ENCODE results near the gene ACTL9. TPM values are rescaled to one million over a fixed set of nuclear protein-coding genes. Genes with fewer than 3 reads are reported as not detected.

ACTL9 gene
- total and polyA plus RNA-seq, 2 donors (not counting 3 experiments of a cell fraction or from before 2014, with no cell fraction given), result not detected

DNA sequence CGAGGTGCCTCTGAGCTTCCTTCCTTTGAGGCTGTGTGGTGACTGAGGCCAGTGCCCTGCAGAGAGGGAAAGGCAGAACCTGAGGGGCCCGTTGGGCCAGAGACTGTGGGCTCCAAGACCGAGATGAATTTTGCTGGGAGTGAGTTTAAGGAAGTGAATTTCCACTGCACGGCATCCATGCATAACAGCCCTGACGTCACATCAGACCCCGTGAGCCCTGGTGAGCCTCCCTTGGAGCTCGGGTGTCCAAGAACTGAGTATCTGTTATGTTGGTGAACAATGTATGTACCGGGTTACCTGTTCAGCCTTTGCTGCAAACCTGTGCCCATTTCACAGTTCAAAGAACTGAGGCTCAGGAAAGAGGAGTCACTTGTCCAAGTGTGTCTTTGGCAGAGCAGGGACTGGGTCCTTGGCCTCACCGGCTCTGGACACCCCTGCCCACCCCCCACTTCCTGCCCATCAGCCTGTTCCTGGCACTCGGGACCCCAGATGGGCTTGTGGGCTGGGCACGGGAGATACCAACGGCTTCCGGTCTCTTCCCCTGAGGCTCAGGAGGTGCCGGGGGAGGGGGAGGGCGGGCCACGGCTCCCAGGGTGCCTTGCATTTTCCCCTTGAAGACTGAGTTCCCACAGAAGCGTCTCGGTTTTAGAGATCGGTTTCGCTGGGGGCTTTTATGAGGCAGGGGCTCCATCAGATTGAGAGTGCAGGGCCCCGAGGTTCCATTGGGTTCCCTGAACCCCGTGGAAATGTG, 34.5 kb downstream of the ACTL9 start:
- no peaks in the 10 kb centered on the region for H3K79me2 ChIP-seq (ENCODE audit: control insufficient read depth, insufficient read depth, low read length)
- CTCF ChIA-PET, result no interaction called here
- H3K4me1 ChIP-seq (ENCODE audit: control insufficient read depth, extremely low read depth, insufficient read depth, low read length), result no peaks in the 10 kb centered on the region
- no peaks in the 10 kb centered on the region for H4K20me1 ChIP-seq (replicated peaks; ENCODE audit: control insufficient read depth, extremely low read depth, insufficient read depth, low read length)
- dilution Hi-C loops (cut with MboI; ENCODE audit: extremely low pct_ligation_motif_present, low sequenced_read_pairs) (no loop called here), intact Hi-C loops (cut with micrococcal nuclease) (no loop called here)
- no peak for FAIRE-seq
- BruUV-seq (replicated peaks), result no TSS peak
- no peaks in the 10 kb centered on the region for H3K9me3 ChIP-seq (replicated peaks; ENCODE audit: control insufficient read depth, insufficient read depth, low read length)
- DNase-seq (ENCODE audit: low read depth, low spot score), result no peak
- no peaks in the 10 kb centered on the region for H3K36me3 ChIP-seq (ENCODE audit: control insufficient read depth in 2 of 2, extremely low read depth in 1 of 2, insufficient read depth in 2 of 2, low read length in 2 of 2)
- no peak overlapping the region for H3K9ac ChIP-seq (replicated peaks; ENCODE audit: extremely low read depth, insufficient read depth, low read length)
- H3K27me3 ChIP-seq (ENCODE audit: control insufficient read depth in 2 of 2, insufficient read depth in 2 of 2, low read length in 2 of 2), result no peaks in the 10 kb centered on the region
- no peak for TF ChIP-seq POLR2AphosphoS5 (IDR thresholded peaks at IDR 0.05; ENCODE audit: insufficient read depth, low read depth, low read length)
- no peak for TF ChIP-seq POLR2A (IDR thresholded peaks at IDR 0.05; ENCODE audit: low read depth, low read length)
- no peak for TF ChIP-seq FOS (IDR thresholded peaks at IDR 0.05; ENCODE audit: borderline replicate concordance, insufficient read depth, low read length)
- TF ChIP-seq GATA2 (IDR thresholded peaks at IDR 0.05; ENCODE audit: insufficient read depth, insufficient read length, low read depth, low read length), result no peak
- TF ChIP-seq MYC (IDR thresholded peaks at IDR 0.05; ENCODE audit: low read depth, low read length), result no peak
- TF ChIP-seq, protein P1, sequence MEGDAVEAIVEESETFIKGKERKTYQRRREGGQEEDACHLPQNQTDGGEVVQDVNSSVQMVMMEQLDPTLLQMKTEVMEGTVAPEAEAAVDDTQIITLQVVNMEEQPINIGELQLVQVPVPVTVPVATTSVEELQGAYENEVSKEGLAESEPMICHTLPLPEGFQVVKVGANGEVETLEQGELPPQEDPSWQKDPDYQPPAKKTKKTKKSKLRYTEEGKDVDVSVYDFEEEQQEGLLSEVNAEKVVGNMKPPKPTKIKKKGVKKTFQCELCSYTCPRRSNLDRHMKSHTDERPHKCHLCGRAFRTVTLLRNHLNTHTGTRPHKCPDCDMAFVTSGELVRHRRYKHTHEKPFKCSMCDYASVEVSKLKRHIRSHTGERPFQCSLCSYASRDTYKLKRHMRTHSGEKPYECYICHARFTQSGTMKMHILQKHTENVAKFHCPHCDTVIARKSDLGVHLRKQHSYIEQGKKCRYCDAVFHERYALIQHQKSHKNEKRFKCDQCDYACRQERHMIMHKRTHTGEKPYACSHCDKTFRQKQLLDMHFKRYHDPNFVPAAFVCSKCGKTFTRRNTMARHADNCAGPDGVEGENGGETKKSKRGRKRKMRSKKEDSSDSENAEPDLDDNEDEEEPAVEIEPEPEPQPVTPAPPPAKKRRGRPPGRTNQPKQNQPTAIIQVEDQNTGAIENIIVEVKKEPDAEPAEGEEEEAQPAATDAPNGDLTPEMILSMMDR (IDR thresholded peaks at IDR 0.05; ENCODE audit: extremely low read depth in 1 of 2, insufficient read depth in 1 of 2, low read depth in 1 of 2, low read length in 2 of 2), result no peak
- TF ChIP-seq EZH2 (IDR thresholded peaks at IDR 0.05; ENCODE audit: borderline replicate concordance, low read depth, low read length, severe bottlenecking), result no peak
- TF ChIP-seq, protein P2, sequence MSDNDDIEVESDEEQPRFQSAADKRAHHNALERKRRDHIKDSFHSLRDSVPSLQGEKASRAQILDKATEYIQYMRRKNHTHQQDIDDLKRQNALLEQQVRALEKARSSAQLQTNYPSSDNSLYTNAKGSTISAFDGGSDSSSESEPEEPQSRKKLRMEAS (IDR thresholded peaks at IDR 0.05; ENCODE audit: insufficient read depth, insufficient read length), result no peak
- TF ChIP-seq JUN (IDR thresholded peaks at IDR 0.05; ENCODE audit: borderline replicate concordance, insufficient read depth, insufficient read length, low read depth), result no peak
- no peak overlapping the region for H3K4me3 ChIP-seq (replicated peaks in 1 of 3; ENCODE audit: insufficient read depth in 1 of 3, low read depth in 1 of 3, low read length in 3 of 3)
- H3K9me1 ChIP-seq (replicated peaks; ENCODE audit: control insufficient read depth, extremely low read depth, insufficient read depth, low read length), result no peaks in the 10 kb centered on the region
- no peak overlapping the region for H2AFZ ChIP-seq (ENCODE audit: low read depth, low read length)
- H3K27ac ChIP-seq (ENCODE audit: insufficient read depth, low read depth, low read length), result no peak overlapping the region
- H3K4me2 ChIP-seq (ENCODE audit: insufficient read depth, low read length), result no peak overlapping the region
- POLR2A ChIA-PET, result no interaction called here
